ENCODE data around the gene MLNR.

Gene MLNR

DNA sequence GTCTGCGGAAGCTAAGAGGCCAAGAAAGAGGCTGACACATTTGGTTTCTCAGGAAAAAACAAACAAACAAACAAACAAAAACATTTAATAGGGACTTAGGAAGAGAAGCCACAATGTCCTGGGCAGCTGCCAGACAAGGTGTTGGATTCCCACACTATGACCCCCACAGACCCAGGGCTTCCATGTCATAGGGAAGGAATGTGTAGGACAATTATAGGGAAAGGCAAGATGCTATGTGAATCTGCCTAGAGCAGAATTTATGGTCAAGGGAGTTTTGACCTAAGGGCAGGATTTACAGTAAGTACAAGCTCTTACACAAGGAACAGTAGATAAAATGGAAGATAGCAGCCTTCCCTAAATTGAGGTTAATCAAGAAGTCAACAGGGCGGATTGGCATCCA, 18.5 kb downstream of the MLNR start:
- no peak overlapping the region for H2BK5ac ChIP-seq (ENCODE audit: low read depth, low read length, poor library complexity, severe bottlenecking)
- peaks cover 2 to 10% of the 10 kb centered on the region in 2 experiments for H3K27me3 ChIP-seq (ENCODE audit: control insufficient read depth in 1 of 2, insufficient read depth in 1 of 2, low read length in 2 of 2)
- H3K27ac ChIP-seq (ENCODE audit: low read length, poor library complexity, severe bottlenecking) = no peak overlapping the region
- H3K4ac ChIP-seq (ENCODE audit: low read depth in 1 of 2, low read length in 2 of 2) = no peak overlapping the region
- H3K14ac ChIP-seq (ENCODE audit: low read length in 2 of 2) = no peak overlapping the region
- no peak overlapping the region for H3K4me2 ChIP-seq (ENCODE audit: low read length, poor library complexity, severe bottlenecking)
- H4K8ac ChIP-seq (ENCODE audit: low read length) = no peak overlapping the region
- no peak overlapping the region for H2BK12ac ChIP-seq (ENCODE audit: low read length in 2 of 2)
- no peak overlapping the region for H3K4me3 ChIP-seq (ENCODE audit: insufficient read depth in 1 of 2, low read depth in 1 of 2, low read length in 2 of 2)
- no peak overlapping the region for H3K9ac ChIP-seq (ENCODE audit: low read length)
- H3K9me3 ChIP-seq (ENCODE audit: control insufficient read depth, low read length) = no peaks in the 10 kb centered on the region
- H2BK15ac ChIP-seq (ENCODE audit: low read depth, poor library complexity, severe bottlenecking) = no peak overlapping the region
- no peak overlapping the region for H4K91ac ChIP-seq (ENCODE audit: low read length)
- no peak overlapping the region for H2AFZ ChIP-seq (ENCODE audit: low read depth, low read length)
- H2AK5ac ChIP-seq (ENCODE audit: low read length, severe bottlenecking) = no peak overlapping the region
- H3K79me1 ChIP-seq (replicated peaks; ENCODE audit: low read length, poor library complexity, severe bottlenecking) = no peaks in the 10 kb centered on the region
- DNase-seq = no peak
- 93% methylated on average over 2 of the region's 2 CpGs for WGBS
- no peaks in the 10 kb centered on the region for H3K4me1 ChIP-seq (ENCODE audit: control insufficient read depth, insufficient read depth, low read depth, low read length)
- no peak overlapping the region for H2BK120ac ChIP-seq (ENCODE audit: low read depth, low read length)
- no peak overlapping the region for H3K18ac ChIP-seq (ENCODE audit: low read depth in 1 of 2, low read length in 2 of 2)
- H3K23ac ChIP-seq (ENCODE audit: low read length in 2 of 2) = no peak overlapping the region
- H3K36me3 ChIP-seq (ENCODE audit: control insufficient read depth in 1 of 2, insufficient read depth in 2 of 2, low read depth in 1 of 2, low read length in 2 of 2) = no peaks in the 10 kb centered on the region

GRCh38 chr13:49240017-49240416, 19.9 kb downstream of the MLNR start:
- no peak overlapping the region for H2BK12ac ChIP-seq (ENCODE audit: low read length in 2 of 2)
- H3K14ac ChIP-seq (ENCODE audit: low read length in 2 of 2) = no peak overlapping the region
- H3K23ac ChIP-seq (ENCODE audit: low read length in 2 of 2) = no peak overlapping the region
- no peak overlapping the region for H3K4me2 ChIP-seq (ENCODE audit: low read length, poor library complexity, severe bottlenecking)
- no peak overlapping the region for H3K9ac ChIP-seq (ENCODE audit: low read length)
- H3K27ac ChIP-seq (ENCODE audit: low read length, poor library complexity, severe bottlenecking) = no peak overlapping the region
- no peak overlapping the region for H3K4me3 ChIP-seq (ENCODE audit: insufficient read depth in 1 of 2, low read depth in 1 of 2, low read length in 2 of 2)
- no peak overlapping the region for H3K4ac ChIP-seq (ENCODE audit: low read depth in 1 of 2, low read length in 2 of 2)
- H2AK5ac ChIP-seq (ENCODE audit: low read length, severe bottlenecking) = no peak overlapping the region
- no peaks in the 10 kb centered on the region for H3K4me1 ChIP-seq (ENCODE audit: control insufficient read depth, insufficient read depth, low read depth, low read length)
- no peak overlapping the region for H4K8ac ChIP-seq (ENCODE audit: low read length)
- H3K18ac ChIP-seq (ENCODE audit: low read depth in 1 of 2, low read length in 2 of 2) = no peak overlapping the region
- H4K91ac ChIP-seq (ENCODE audit: low read length) = no peak overlapping the region
- DNase-seq = peak; percentile 41
- peaks cover 3 to 20% of the 10 kb centered on the region in 2 experiments for H3K27me3 ChIP-seq (ENCODE audit: control insufficient read depth in 1 of 2, insufficient read depth in 1 of 2, low read length in 2 of 2)
- no peak overlapping the region for H2BK5ac ChIP-seq (ENCODE audit: low read depth, low read length, poor library complexity, severe bottlenecking)
- no peak overlapping the region for H2AFZ ChIP-seq (ENCODE audit: low read depth, low read length)
- WGBS = 56% methylated on average over 1 of the region's 4 CpGs
- no peaks in the 10 kb centered on the region for H3K79me1 ChIP-seq (replicated peaks; ENCODE audit: low read length, poor library complexity, severe bottlenecking)
- no peak overlapping the region for H2BK15ac ChIP-seq (ENCODE audit: low read depth, poor library complexity, severe bottlenecking)
- H2BK120ac ChIP-seq (ENCODE audit: low read depth, low read length) = no peak overlapping the region
- no peaks in the 10 kb centered on the region for H3K36me3 ChIP-seq (ENCODE audit: control insufficient read depth in 1 of 2, insufficient read depth in 2 of 2, low read depth in 1 of 2, low read length in 2 of 2)
- H3K9me3 ChIP-seq (ENCODE audit: control insufficient read depth, low read length) = no peaks in the 10 kb centered on the region

GRCh38 chr13:49241296-49241695, 21.2 kb downstream of the MLNR start:
- Histone ChIP-seq H3K27ac (ENCODE audit: low read length, poor library complexity, severe bottlenecking) (no peak overlapping the region), H2BK5ac (ENCODE audit: low read depth, low read length, poor library complexity, severe bottlenecking) (no peak overlapping the region), H4K8ac (ENCODE audit: low read length) (no peak overlapping the region), H3K9me3 (ENCODE audit: control insufficient read depth, low read length) (no peaks in the 10 kb centered on the region), H2BK12ac (ENCODE audit: low read length in 2 of 2) (no peak overlapping the region), H3K27me3 (ENCODE audit: control insufficient read depth in 1 of 2, insufficient read depth in 1 of 2, low read length in 2 of 2) (peaks cover 3 to 20% of the 10 kb centered on the region in 2 experiments), H3K14ac (ENCODE audit: low read length in 2 of 2) (no peak overlapping the region), H3K4me3 (ENCODE audit: insufficient read depth in 1 of 2, low read depth in 1 of 2, low read length in 2 of 2) (no peak overlapping the region), H3K18ac (ENCODE audit: low read depth in 1 of 2, low read length in 2 of 2) (no peak overlapping the region), H3K23ac (ENCODE audit: low read length in 2 of 2) (no peak overlapping the region), H2BK15ac (ENCODE audit: low read depth, poor library complexity, severe bottlenecking) (no peak overlapping the region), H2AK5ac (ENCODE audit: low read length, severe bottlenecking) (no peak overlapping the region), H4K91ac (ENCODE audit: low read length) (no peak overlapping the region), H3K9ac (ENCODE audit: low read length) (no peak overlapping the region), H2BK120ac (ENCODE audit: low read depth, low read length) (no peak overlapping the region), H3K4me1 (ENCODE audit: control insufficient read depth, insufficient read depth, low read depth, low read length) (no peaks in the 10 kb centered on the region), H2AFZ (ENCODE audit: low read depth, low read length) (no peak overlapping the region), H3K79me1 (replicated peaks; ENCODE audit: low read length, poor library complexity, severe bottlenecking) (no peaks in the 10 kb centered on the region), H3K4me2 (ENCODE audit: low read length, poor library complexity, severe bottlenecking) (no peak overlapping the region), H3K4ac (ENCODE audit: low read depth in 1 of 2, low read length in 2 of 2) (no peak overlapping the region), H3K36me3 (ENCODE audit: control insufficient read depth in 1 of 2, insufficient read depth in 2 of 2, low read depth in 1 of 2, low read length in 2 of 2) (no peaks in the 10 kb centered on the region)
- WGBS = 95% methylated on average over 7 of the region's 7 CpGs
- DNase-seq = no peak

DNA sequence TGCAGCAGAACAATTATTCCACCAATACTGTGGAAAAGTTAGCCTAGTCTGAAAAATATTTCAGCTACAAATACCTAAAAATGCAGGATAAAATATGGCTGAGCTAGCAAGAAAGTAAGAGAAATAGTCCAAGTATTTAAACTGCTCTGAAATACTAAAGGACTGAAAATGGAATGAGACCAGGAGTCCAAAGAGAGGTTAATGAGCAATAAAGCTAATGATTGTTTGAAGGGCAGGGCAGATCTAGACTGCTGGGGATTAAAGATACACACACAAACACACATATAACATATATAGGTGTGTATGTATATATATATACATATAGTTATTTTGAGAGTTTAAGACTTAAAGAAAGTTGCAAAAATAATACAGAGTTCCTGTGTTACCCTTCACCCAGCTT, 25.0 kb downstream of the MLNR start:
- Histone ChIP-seq H3K27me3 (ENCODE audit: control insufficient read depth in 1 of 2, insufficient read depth in 1 of 2, low read length in 2 of 2) (peaks cover 3 to 20% of the 10 kb centered on the region in 2 experiments), H2BK5ac (ENCODE audit: low read depth, low read length, poor library complexity, severe bottlenecking) (no peak overlapping the region), H3K4me3 (ENCODE audit: insufficient read depth in 1 of 2, low read depth in 1 of 2, low read length in 2 of 2) (no peak overlapping the region), H3K4ac (ENCODE audit: low read depth in 1 of 2, low read length in 2 of 2) (no peak overlapping the region), H3K9me3 (ENCODE audit: control insufficient read depth, low read length) (no peaks in the 10 kb centered on the region), H3K79me1 (replicated peaks; ENCODE audit: low read length, poor library complexity, severe bottlenecking) (peaks cover 6% of the 10 kb centered on the region), H2AFZ (ENCODE audit: low read depth, low read length) (no peak overlapping the region), H3K23ac (ENCODE audit: low read length in 2 of 2) (no peak overlapping the region), H3K18ac (ENCODE audit: low read depth in 1 of 2, low read length in 2 of 2) (no peak overlapping the region), H3K36me3 (ENCODE audit: control insufficient read depth in 1 of 2, insufficient read depth in 2 of 2, low read depth in 1 of 2, low read length in 2 of 2) (peaks cover 0 to 3% of the 10 kb centered on the region in 2 experiments), H2BK15ac (ENCODE audit: low read depth, poor library complexity, severe bottlenecking) (no peak overlapping the region), H4K91ac (ENCODE audit: low read length) (no peak overlapping the region), H3K14ac (ENCODE audit: low read length in 2 of 2) (no peak overlapping the region), H2BK120ac (ENCODE audit: low read depth, low read length) (no peak overlapping the region), H2BK12ac (ENCODE audit: low read length in 2 of 2) (no peak overlapping the region), H3K9ac (ENCODE audit: low read length) (no peak overlapping the region), H2AK5ac (ENCODE audit: low read length, severe bottlenecking) (no peak overlapping the region), H3K4me1 (ENCODE audit: control insufficient read depth, insufficient read depth, low read depth, low read length) (no peaks in the 10 kb centered on the region), H3K4me2 (ENCODE audit: low read length, poor library complexity, severe bottlenecking) (no peak overlapping the region), H4K8ac (ENCODE audit: low read length) (no peak overlapping the region), H3K27ac (ENCODE audit: low read length, poor library complexity, severe bottlenecking) (no peak overlapping the region)
- no peak for DNase-seq
